HepG2 (cell line): ENCODE results near the gene CBFA2T2. TPM values are rescaled to one million over a fixed set of nuclear protein-coding genes. Genes with fewer than 3 reads are reported as not detected.

Experiments
- ONECUT2 ChIP-seq: sonication (generic); formaldehyde crosslinking; IDR thresholded peaks from 2 replicates; pipeline ENCODE4 v1.4.0; 2020; ENCODE audit warnings: missing genetic modification reagents
- RFXAP ChIP-seq: sonication (generic); formaldehyde crosslinking; IDR thresholded peaks from 2 replicates; pipeline ENCODE4 v1.4.0; 2020; ENCODE audit warnings: missing genetic modification reagents, borderline replicate concordance
- SMAD1 ChIP-seq: sonication (generic); formaldehyde crosslinking; IDR thresholded peaks from 2 replicates; pipeline ENCODE4 v1.4.0; 2020; ENCODE audit warnings: missing genetic modification reagents, low read depth, mild to moderate bottlenecking, borderline replicate concordance
- U2AF1 ChIP-seq: fragments of 200-400 bp; formaldehyde crosslinking; optimal IDR thresholded peaks from 2 replicates; pipeline ENCODE3; 2017; ENCODE audit warnings: mild to moderate bottlenecking, low read depth, low read length
- ZBTB38 ChIP-seq: sonication (generic); formaldehyde crosslinking; IDR thresholded peaks from 2 replicates; pipeline ENCODE4 v1.5.1; 2020; ENCODE audit warnings: mild to moderate bottlenecking, missing genetic modification reagents
- ZNF124 ChIP-seq: sonication (generic); formaldehyde crosslinking; IDR thresholded peaks from 2 replicates; pipeline ENCODE4 v1.4.0; 2020; ENCODE audit warnings: missing genetic modification reagents
- ZNF564 ChIP-seq: sonication (generic); formaldehyde crosslinking; IDR thresholded peaks from 2 replicates; pipeline ENCODE4 v1.8.1; 2023; ENCODE audit warnings: mild to moderate bottlenecking, missing genetic modification reagents
- polyA plus RNA-seq, 8 experiments: library from polyadenylated mRNA; depleted of rRNA in 3 of 8; stranded (reverse) in 7 of 8; unstranded in 1 of 8; fragments of >200 nt; fragmentation: Illumina TruSeq in 4 of 8; extraction: Trizol in 4 of 8; gene quantifications; 2 replicates each; pipeline versions ENCODE4 v1.2.1 to v1.2.3, GENCODE V29; 2011 to 2016; ENCODE audit warnings: low read depth in 4 of 8, missing spikeins in 1 of 8, mixed read lengths in 1 of 8; ENCODE audit not compliant: insufficient read depth in 1 of 8
- total RNA-seq, 5 experiments: library from RNA; depleted of rRNA; stranded (reverse); fragments of >200 nt; fragmentation: Illumina TruSeq; extraction: Trizol; gene quantifications; 2 replicates each; pipeline ENCODE4 v1.2.3, GENCODE V29; 2016; ENCODE audit warnings: low read depth in 1 of 5
- TF ChIP-seq, protein P1 (sequence below): sonication (generic); formaldehyde crosslinking; IDR thresholded peaks from 2 replicates; pipeline ENCODE4 v1.5.0; 2020; ENCODE audit warnings: mild to moderate bottlenecking, missing genetic modification reagents
- TF ChIP-seq, protein P2 (sequence below): IDR thresholded peaks from 2 replicates; pipeline ENCODE4 v1.6.1; 2012; ENCODE audit warnings: inconsistent platforms
- TF ChIP-seq, protein P3 (sequence below): sonication (generic); formaldehyde crosslinking; conservative IDR thresholded peaks from 2 replicates; pipeline ENCODE4 v1.8.0; 2022; ENCODE audit warnings: mild to moderate bottlenecking, moderate library complexity, missing genetic modification reagents
- TF ChIP-seq, protein P4 (sequence below): sonication (generic); formaldehyde crosslinking; IDR thresholded peaks from 2 replicates; pipeline ENCODE4 v1.4.0; 2020; ENCODE audit warnings: mild to moderate bottlenecking, missing genetic modification reagents, borderline replicate concordance
- TF ChIP-seq, protein P5 (sequence below): sonication (generic); formaldehyde crosslinking; IDR thresholded peaks from 2 replicates; pipeline ENCODE4 v1.4.0; 2020; ENCODE audit warnings: mild to moderate bottlenecking, missing genetic modification reagents
- TF ChIP-seq, protein P6 (sequence below): IDR thresholded peaks from 2 replicates; pipeline ENCODE4 v1.6.1; 2016; ENCODE audit warnings: missing compliant biosample characterization, missing genetic modification reagents, borderline replicate concordance

The CBFA2T2 gene
- total and polyA plus RNA-seq, 2 of the 13 experiments (the other 11 are each of a cell fraction or from before 2014, with no cell fraction given) = 6.3 to 21.2 TPM

DNA sequence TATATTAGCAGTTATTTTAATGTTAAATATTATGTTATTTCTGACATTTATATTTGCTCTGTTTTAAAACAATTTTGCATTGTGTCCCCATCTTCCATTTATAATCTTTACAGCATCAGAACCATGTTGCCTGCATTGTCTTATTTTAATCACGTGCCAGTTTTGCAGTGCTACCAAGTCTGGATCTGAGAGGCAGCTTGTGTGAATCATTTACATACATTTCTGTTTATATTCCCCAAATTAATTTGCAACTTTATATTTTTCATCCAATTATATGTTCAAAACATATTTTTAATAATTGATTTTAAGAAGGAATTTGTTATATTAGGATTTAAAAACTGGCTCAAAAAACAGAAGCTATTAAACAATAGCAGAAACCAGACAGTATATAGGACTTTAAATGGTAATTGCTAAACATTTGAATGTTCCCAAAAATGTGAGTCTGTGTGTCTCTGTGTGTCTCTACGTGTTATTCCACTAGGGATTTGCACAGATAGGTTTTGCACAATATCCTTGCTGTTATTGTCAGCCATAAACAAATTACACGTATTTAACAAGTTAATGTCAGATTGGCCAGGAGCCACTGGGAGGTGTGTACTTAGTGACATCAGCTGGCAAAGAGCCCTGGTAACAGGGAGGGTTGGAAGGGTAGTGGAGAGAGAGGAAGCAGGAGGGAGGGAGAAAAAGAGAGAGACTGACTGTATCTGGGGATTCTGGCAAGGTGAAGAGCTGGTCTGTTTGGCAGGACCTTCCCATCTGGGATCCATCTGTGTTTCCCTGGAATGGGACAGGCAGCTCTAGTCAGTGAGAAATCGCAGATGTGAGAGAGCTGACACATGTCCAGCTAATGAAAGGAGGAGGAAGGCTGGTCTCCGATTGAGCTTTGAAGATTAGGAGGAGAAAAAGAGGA is 72.1 kb downstream of the CBFA2T2 start (continued):
- TF ChIP-seq, protein P1, sequence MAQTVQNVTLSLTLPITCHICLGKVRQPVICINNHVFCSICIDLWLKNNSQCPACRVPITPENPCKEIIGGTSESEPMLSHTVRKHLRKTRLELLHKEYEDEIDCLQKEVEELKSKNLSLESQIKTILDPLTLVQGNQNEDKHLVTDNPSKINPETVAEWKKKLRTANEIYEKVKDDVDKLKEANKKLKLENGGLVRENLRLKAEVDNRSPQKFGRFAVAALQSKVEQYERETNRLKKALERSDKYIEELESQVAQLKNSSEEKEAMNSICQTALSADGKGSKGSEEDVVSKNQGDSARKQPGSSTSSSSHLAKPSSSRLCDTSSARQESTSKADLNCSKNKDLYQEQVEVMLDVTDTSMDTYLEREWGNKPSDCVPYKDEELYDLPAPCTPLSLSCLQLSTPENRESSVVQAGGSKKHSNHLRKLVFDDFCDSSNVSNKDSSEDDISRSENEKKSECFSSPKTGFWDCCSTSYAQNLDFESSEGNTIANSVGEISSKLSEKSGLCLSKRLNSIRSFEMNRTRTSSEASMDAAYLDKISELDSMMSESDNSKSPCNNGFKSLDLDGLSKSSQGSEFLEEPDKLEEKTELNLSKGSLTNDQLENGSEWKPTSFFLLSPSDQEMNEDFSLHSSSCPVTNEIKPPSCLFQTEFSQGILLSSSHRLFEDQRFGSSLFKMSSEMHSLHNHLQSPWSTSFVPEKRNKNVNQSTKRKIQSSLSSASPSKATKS (CRISPR knock-in tag) = no peak
- TF ChIP-seq ZNF564 (no peak), ZBTB38 (peak; percentile 50; the same call in 1 of the 2 replicates), SMAD1 (CRISPR knock-in tag) (no peak), U2AF1 (no peak), RFXAP (CRISPR knock-in tag) (peak; percentile 97), ZNF124 (CRISPR knock-in tag) (0 out of 2 replicates have a peak, but pooled peaks have one; percentile 51), ONECUT2 (CRISPR knock-in tag) (no peak)
- TF ChIP-seq, protein P2, sequence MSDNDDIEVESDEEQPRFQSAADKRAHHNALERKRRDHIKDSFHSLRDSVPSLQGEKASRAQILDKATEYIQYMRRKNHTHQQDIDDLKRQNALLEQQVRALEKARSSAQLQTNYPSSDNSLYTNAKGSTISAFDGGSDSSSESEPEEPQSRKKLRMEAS = no peak
- TF ChIP-seq, protein P3, sequence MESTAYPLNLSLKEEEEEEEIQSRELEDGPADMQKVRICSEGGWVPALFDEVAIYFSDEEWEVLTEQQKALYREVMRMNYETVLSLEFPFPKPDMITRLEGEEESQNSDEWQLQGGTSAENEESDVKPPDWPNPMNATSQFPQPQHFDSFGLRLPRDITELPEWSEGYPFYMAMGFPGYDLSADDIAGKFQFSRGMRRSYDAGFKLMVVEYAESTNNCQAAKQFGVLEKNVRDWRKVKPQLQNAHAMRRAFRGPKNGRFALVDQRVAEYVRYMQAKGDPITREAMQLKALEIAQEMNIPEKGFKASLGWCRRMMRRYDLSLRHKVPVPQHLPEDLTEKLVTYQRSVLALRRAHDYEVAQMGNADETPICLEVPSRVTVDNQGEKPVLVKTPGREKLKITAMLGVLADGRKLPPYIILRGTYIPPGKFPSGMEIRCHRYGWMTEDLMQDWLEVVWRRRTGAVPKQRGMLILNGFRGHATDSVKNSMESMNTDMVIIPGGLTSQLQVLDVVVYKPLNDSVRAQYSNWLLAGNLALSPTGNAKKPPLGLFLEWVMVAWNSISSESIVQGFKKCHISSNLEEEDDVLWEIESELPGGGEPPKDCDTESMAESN = 0 out of 2 replicates have a peak, but pooled peaks have one; percentile 22
- TF ChIP-seq, protein P4, sequence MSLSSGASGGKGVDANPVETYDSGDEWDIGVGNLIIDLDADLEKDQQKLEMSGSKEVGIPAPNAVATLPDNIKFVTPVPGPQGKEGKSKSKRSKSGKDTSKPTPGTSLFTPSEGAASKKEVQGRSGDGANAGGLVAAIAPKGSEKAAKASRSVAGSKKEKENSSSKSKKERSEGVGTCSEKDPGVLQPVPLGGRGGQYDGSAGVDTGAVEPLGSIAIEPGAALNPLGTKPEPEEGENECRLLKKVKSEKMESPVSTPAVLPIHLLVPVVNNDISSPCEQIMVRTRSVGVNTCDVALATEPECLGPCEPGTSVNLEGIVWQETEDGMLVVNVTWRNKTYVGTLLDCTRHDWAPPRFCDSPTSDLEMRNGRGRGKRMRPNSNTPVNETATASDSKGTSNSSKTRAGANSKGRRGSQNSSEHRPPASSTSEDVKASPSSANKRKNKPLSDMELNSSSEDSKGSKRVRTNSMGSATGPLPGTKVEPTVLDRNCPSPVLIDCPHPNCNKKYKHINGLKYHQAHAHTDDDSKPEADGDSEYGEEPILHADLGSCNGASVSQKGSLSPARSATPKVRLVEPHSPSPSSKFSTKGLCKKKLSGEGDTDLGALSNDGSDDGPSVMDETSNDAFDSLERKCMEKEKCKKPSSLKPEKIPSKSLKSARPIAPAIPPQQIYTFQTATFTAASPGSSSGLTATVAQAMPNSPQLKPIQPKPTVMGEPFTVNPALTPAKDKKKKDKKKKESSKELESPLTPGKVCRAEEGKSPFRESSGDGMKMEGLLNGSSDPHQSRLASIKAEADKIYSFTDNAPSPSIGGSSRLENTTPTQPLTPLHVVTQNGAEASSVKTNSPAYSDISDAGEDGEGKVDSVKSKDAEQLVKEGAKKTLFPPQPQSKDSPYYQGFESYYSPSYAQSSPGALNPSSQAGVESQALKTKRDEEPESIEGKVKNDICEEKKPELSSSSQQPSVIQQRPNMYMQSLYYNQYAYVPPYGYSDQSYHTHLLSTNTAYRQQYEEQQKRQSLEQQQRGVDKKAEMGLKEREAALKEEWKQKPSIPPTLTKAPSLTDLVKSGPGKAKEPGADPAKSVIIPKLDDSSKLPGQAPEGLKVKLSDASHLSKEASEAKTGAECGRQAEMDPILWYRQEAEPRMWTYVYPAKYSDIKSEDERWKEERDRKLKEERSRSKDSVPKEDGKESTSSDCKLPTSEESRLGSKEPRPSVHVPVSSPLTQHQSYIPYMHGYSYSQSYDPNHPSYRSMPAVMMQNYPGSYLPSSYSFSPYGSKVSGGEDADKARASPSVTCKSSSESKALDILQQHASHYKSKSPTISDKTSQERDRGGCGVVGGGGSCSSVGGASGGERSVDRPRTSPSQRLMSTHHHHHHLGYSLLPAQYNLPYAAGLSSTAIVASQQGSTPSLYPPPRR (CRISPR knock-in tag) = no peak
- TF ChIP-seq, protein P5, sequence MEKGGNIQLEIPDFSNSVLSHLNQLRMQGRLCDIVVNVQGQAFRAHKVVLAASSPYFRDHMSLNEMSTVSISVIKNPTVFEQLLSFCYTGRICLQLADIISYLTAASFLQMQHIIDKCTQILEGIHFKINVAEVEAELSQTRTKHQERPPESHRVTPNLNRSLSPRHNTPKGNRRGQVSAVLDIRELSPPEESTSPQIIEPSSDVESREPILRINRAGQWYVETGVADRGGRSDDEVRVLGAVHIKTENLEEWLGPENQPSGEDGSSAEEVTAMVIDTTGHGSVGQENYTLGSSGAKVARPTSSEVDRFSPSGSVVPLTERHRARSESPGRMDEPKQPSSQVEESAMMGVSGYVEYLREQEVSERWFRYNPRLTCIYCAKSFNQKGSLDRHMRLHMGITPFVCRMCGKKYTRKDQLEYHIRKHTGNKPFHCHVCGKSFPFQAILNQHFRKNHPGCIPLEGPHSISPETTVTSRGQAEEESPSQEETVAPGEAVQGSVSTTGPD (CRISPR knock-in tag) = no peak
- TF ChIP-seq, protein P6, sequence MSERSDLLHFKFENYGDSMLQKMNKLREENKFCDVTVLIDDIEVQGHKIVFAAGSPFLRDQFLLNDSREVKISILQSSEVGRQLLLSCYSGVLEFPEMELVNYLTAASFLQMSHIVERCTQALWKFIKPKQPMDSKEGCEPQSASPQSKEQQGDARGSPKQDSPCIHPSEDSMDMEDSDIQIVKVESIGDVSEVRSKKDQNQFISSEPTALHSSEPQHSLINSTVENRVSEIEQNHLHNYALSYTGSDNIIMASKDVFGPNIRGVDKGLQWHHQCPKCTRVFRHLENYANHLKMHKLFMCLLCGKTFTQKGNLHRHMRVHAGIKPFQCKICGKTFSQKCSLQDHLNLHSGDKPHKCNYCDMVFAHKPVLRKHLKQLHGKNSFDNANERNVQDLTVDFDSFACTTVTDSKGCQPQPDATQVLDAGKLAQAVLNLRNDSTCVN = peak; percentile 81; the same call in 1 of the 2 replicates
